ENCODE data around the gene RGL1.

RGL1 gene

GRCh38 chr1:183872403-183872802 is 67.5 kb downstream of the RGL1 start:
- H3K4me3 ChIP-seq (ENCODE audit: low read depth, low read length) = no peak overlapping the region
- peaks cover 12% of the 10 kb centered on the region for H3K4me1 ChIP-seq (ENCODE audit: control insufficient read depth, insufficient read depth, low read length)
- H3K36me3 ChIP-seq (ENCODE audit: control insufficient read depth, insufficient read depth, low read length) = no peaks in the 10 kb centered on the region
- H3K27me3 ChIP-seq (ENCODE audit: control insufficient read depth, insufficient read depth, low read length) = no peaks in the 10 kb centered on the region
- no peaks in the 10 kb centered on the region for H3K9me3 ChIP-seq (ENCODE audit: control insufficient read depth, insufficient read depth, low read length)
- H3K9ac ChIP-seq (ENCODE audit: low read depth, low read length) = no peak overlapping the region

- H3K9ac ChIP-seq (ENCODE audit: low read depth, low read length) = no peak overlapping the region
- H3K4me1 ChIP-seq (ENCODE audit: control insufficient read depth, insufficient read depth, low read length) = peaks cover 12% of the 10 kb centered on the region
- no peaks in the 10 kb centered on the region for H3K9me3 ChIP-seq (ENCODE audit: control insufficient read depth, insufficient read depth, low read length)
- H3K27me3 ChIP-seq (ENCODE audit: control insufficient read depth, insufficient read depth, low read length) = no peaks in the 10 kb centered on the region
- H3K36me3 ChIP-seq (ENCODE audit: control insufficient read depth, insufficient read depth, low read length) = no peaks in the 10 kb centered on the region
- no peak overlapping the region for H3K4me3 ChIP-seq (ENCODE audit: low read depth, low read length)
These were observed 68.7 kb downstream of the RGL1 start for GRCh38 chr1:183873642-183874041.

GRCh38 chr1:183876309-183876708 is 71.4 kb downstream of the RGL1 start:
- Histone ChIP-seq H3K4me1 (ENCODE audit: control insufficient read depth, insufficient read depth, low read length) (peaks cover 6% of the 10 kb centered on the region), H3K27me3 (ENCODE audit: control insufficient read depth, insufficient read depth, low read length) (no peaks in the 10 kb centered on the region), H3K9ac (ENCODE audit: low read depth, low read length) (no peak overlapping the region)

GRCh38 chr1:183877053-183877720 is 72.3 kb downstream of the RGL1 start:
- H3K36me3 ChIP-seq (ENCODE audit: control insufficient read depth, insufficient read depth, low read length) = no peaks in the 10 kb centered on the region
- no peak overlapping the region for H3K9ac ChIP-seq (ENCODE audit: low read depth, low read length)
- H3K4me3 ChIP-seq (ENCODE audit: low read depth, low read length) = no peak overlapping the region
- no peaks in the 10 kb centered on the region for H3K9me3 ChIP-seq (ENCODE audit: control insufficient read depth, insufficient read depth, low read length)
- H3K27me3 ChIP-seq (ENCODE audit: control insufficient read depth, insufficient read depth, low read length) = no peaks in the 10 kb centered on the region
- peaks cover 6% of the 10 kb centered on the region for H3K4me1 ChIP-seq (ENCODE audit: control insufficient read depth, insufficient read depth, low read length)

More at GRCh38 chr1:183876309-183876708, 71.4 kb downstream of the RGL1 start:
- Histone ChIP-seq H3K9me3 (ENCODE audit: control insufficient read depth, insufficient read depth, low read length) (no peaks in the 10 kb centered on the region), H3K4me3 (ENCODE audit: low read depth, low read length) (no peak overlapping the region), H3K36me3 (ENCODE audit: control insufficient read depth, insufficient read depth, low read length) (no peaks in the 10 kb centered on the region)

GRCh38 chr1:183879494-183879893 is 74.6 kb downstream of the RGL1 start:
- Histone ChIP-seq H3K9ac (ENCODE audit: low read depth, low read length) (no peak overlapping the region), H3K9me3 (ENCODE audit: control insufficient read depth, insufficient read depth, low read length) (no peaks in the 10 kb centered on the region), H3K4me1 (ENCODE audit: control insufficient read depth, insufficient read depth, low read length) (peaks cover 3% of the 10 kb centered on the region), H3K4me3 (ENCODE audit: low read depth, low read length) (no peak overlapping the region), H3K36me3 (ENCODE audit: control insufficient read depth, insufficient read depth, low read length) (no peaks in the 10 kb centered on the region), H3K27me3 (ENCODE audit: control insufficient read depth, insufficient read depth, low read length) (no peaks in the 10 kb centered on the region)

- H3K9ac ChIP-seq (ENCODE audit: low read depth, low read length) = no peak overlapping the region
- no peaks in the 10 kb centered on the region for H3K9me3 ChIP-seq (ENCODE audit: control insufficient read depth, insufficient read depth, low read length)
- H3K4me3 ChIP-seq (ENCODE audit: low read depth, low read length) = no peak overlapping the region
- peaks cover 3% of the 10 kb centered on the region for H3K4me1 ChIP-seq (ENCODE audit: control insufficient read depth, insufficient read depth, low read length)
- H3K36me3 ChIP-seq (ENCODE audit: control insufficient read depth, insufficient read depth, low read length) = no peaks in the 10 kb centered on the region
- no peaks in the 10 kb centered on the region for H3K27me3 ChIP-seq (ENCODE audit: control insufficient read depth, insufficient read depth, low read length)
These were observed 75.0 kb downstream of the RGL1 start for GRCh38 chr1:183879966-183880365.

- peaks cover 3% of the 10 kb centered on the region for H3K4me1 ChIP-seq (ENCODE audit: control insufficient read depth, insufficient read depth, low read length)
- H3K9ac ChIP-seq (ENCODE audit: low read depth, low read length) = no peak overlapping the region
These were observed 75.8 kb downstream of the RGL1 start for GRCh38 chr1:183880531-183881243.

GRCh38 chr1:183881387-183882131 is 76.6 kb downstream of the RGL1 start:
- H3K9ac ChIP-seq (ENCODE audit: low read depth, low read length) = no peak overlapping the region

More at GRCh38 chr1:183880531-183881243, 75.8 kb downstream of the RGL1 start:
- Histone ChIP-seq H3K9me3 (ENCODE audit: control insufficient read depth, insufficient read depth, low read length) (no peaks in the 10 kb centered on the region), H3K36me3 (ENCODE audit: control insufficient read depth, insufficient read depth, low read length) (no peaks in the 10 kb centered on the region), H3K27me3 (ENCODE audit: control insufficient read depth, insufficient read depth, low read length) (no peaks in the 10 kb centered on the region), H3K4me3 (ENCODE audit: low read depth, low read length) (no peak overlapping the region)

GRCh38 chr1:183882335-183883167 is 77.6 kb downstream of the RGL1 start:
- no peaks in the 10 kb centered on the region for H3K27me3 ChIP-seq (ENCODE audit: control insufficient read depth, insufficient read depth, low read length)
- no peak overlapping the region for H3K9ac ChIP-seq (ENCODE audit: low read depth, low read length)
- no peaks in the 10 kb centered on the region for H3K36me3 ChIP-seq (ENCODE audit: control insufficient read depth, insufficient read depth, low read length)
- peaks cover 3% of the 10 kb centered on the region for H3K4me1 ChIP-seq (ENCODE audit: control insufficient read depth, insufficient read depth, low read length)
- no peaks in the 10 kb centered on the region for H3K9me3 ChIP-seq (ENCODE audit: control insufficient read depth, insufficient read depth, low read length)
- H3K4me3 ChIP-seq (ENCODE audit: low read depth, low read length) = no peak overlapping the region

More at GRCh38 chr1:183881387-183882131, 76.6 kb downstream of the RGL1 start:
- no peaks in the 10 kb centered on the region for H3K27me3 ChIP-seq (ENCODE audit: control insufficient read depth, insufficient read depth, low read length)
- H3K4me1 ChIP-seq (ENCODE audit: control insufficient read depth, insufficient read depth, low read length) = peaks cover 3% of the 10 kb centered on the region
- no peak overlapping the region for H3K4me3 ChIP-seq (ENCODE audit: low read depth, low read length)
- H3K9me3 ChIP-seq (ENCODE audit: control insufficient read depth, insufficient read depth, low read length) = no peaks in the 10 kb centered on the region
- H3K36me3 ChIP-seq (ENCODE audit: control insufficient read depth, insufficient read depth, low read length) = no peaks in the 10 kb centered on the region

- Histone ChIP-seq H3K9me3 (ENCODE audit: control insufficient read depth, insufficient read depth, low read length) (no peaks in the 10 kb centered on the region), H3K9ac (ENCODE audit: low read depth, low read length) (no peak overlapping the region), H3K4me3 (ENCODE audit: low read depth, low read length) (no peak overlapping the region), H3K36me3 (ENCODE audit: control insufficient read depth, insufficient read depth, low read length) (no peaks in the 10 kb centered on the region), H3K27me3 (ENCODE audit: control insufficient read depth, insufficient read depth, low read length) (no peaks in the 10 kb centered on the region), H3K4me1 (ENCODE audit: control insufficient read depth, insufficient read depth, low read length) (peaks cover 3% of the 10 kb centered on the region)
These were observed 78.7 kb downstream of the RGL1 start for GRCh38 chr1:183883623-183884022.

- Histone ChIP-seq H3K27me3 (ENCODE audit: control insufficient read depth, insufficient read depth, low read length) (no peaks in the 10 kb centered on the region), H3K9ac (ENCODE audit: low read depth, low read length) (no peak overlapping the region), H3K4me1 (ENCODE audit: control insufficient read depth, insufficient read depth, low read length) (peaks cover 3% of the 10 kb centered on the region), H3K9me3 (ENCODE audit: control insufficient read depth, insufficient read depth, low read length) (no peaks in the 10 kb centered on the region), H3K4me3 (ENCODE audit: low read depth, low read length) (no peak overlapping the region), H3K36me3 (ENCODE audit: control insufficient read depth, insufficient read depth, low read length) (no peaks in the 10 kb centered on the region)
These were observed 79.6 kb downstream of the RGL1 start for GRCh38 chr1:183884526-183884925.
